Measurements from ENCODE around the gene UBE2H.

GRCh38 chr7:129950191-129950932 is 2.4 kb downstream of the UBE2H start:
- TF ChIP-seq, protein P1, sequence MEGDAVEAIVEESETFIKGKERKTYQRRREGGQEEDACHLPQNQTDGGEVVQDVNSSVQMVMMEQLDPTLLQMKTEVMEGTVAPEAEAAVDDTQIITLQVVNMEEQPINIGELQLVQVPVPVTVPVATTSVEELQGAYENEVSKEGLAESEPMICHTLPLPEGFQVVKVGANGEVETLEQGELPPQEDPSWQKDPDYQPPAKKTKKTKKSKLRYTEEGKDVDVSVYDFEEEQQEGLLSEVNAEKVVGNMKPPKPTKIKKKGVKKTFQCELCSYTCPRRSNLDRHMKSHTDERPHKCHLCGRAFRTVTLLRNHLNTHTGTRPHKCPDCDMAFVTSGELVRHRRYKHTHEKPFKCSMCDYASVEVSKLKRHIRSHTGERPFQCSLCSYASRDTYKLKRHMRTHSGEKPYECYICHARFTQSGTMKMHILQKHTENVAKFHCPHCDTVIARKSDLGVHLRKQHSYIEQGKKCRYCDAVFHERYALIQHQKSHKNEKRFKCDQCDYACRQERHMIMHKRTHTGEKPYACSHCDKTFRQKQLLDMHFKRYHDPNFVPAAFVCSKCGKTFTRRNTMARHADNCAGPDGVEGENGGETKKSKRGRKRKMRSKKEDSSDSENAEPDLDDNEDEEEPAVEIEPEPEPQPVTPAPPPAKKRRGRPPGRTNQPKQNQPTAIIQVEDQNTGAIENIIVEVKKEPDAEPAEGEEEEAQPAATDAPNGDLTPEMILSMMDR (IDR thresholded peaks at IDR 0.05; ENCODE audit: insufficient read depth, low read length) = no peak
- TF ChIP-seq GABPA (IDR thresholded peaks at IDR 0.05; ENCODE audit: low read depth) = no peak
- TF ChIP-seq POLR2AphosphoS5 (IDR thresholded peaks at IDR 0.05; ENCODE audit: low read depth) = no peak
